NB4 (cell line): ENCODE measurements around the gene ZNF778.

Source experiments
- DNase-seq: peaks from one replicate; pipeline ENCODE4 v3.0.0; 2010; ENCODE audit warnings: low read depth
- H3K4me3 ChIP-seq: one replicate; pipeline ENCODE4 v1.5.1; 2011; ENCODE audit warnings: mild to moderate bottlenecking, low read depth, low read length, moderate library complexity
- CTCF ChIP-seq: IDR thresholded peaks from one replicate; pipeline ENCODE4 v1.5.1; 2012; ENCODE audit warnings: low read depth, low read length
- MAX ChIP-seq: IDR thresholded peaks from 2 replicates; pipeline ENCODE4 v1.6.1; 2011; ENCODE audit warnings: low read depth, low read length
- MYC ChIP-seq: IDR thresholded peaks from 2 replicates; pipeline ENCODE4 v1.6.1; 2011; ENCODE audit warnings: low read depth, low read length
- POLR2A ChIP-seq: IDR thresholded peaks from 2 replicates; pipeline ENCODE4 v1.6.1; 2011; ENCODE audit warnings: mild to moderate bottlenecking; ENCODE audit not compliant: insufficient read length; ENCODE audit errors: extremely low read depth

ZNF778 gene

GRCh38 chr16:89275837-89276720, 58.6 kb downstream of the ZNF778 start:
- H3K4me3 ChIP-seq = no peak overlapping the region
- no peak for DNase-seq
- TF ChIP-seq CTCF (no peak), MYC (no peak), POLR2A (no peak), MAX (no peak)

GRCh38 chr16:89277049-89277448, 59.5 kb downstream of the ZNF778 start:
- TF ChIP-seq MYC = no peak
- TF ChIP-seq POLR2A = no peak
- TF ChIP-seq MAX = no peak
- TF ChIP-seq CTCF = no peak
- H3K4me3 ChIP-seq = no peak overlapping the region

GRCh38 chr16:89277641-89278341, 60.3 kb downstream of the ZNF778 start:
- no peak for DNase-seq
- no peak overlapping the region for H3K4me3 ChIP-seq
- no peak for TF ChIP-seq MAX
- TF ChIP-seq CTCF = no peak
- TF ChIP-seq MYC = no peak
- no peak for TF ChIP-seq POLR2A

More at GRCh38 chr16:89277049-89277448, 59.5 kb downstream of the ZNF778 start:
- no peak for DNase-seq

GRCh38 chr16:89278441-89279240, 61.1 kb downstream of the ZNF778 start:
- DNase-seq = no peak
- H3K4me3 ChIP-seq = no peak overlapping the region
- TF ChIP-seq MYC (no peak), MAX (no peak), POLR2A (no peak), CTCF (no peak)

GRCh38 chr16:89279666-89280481, 62.4 kb downstream of the ZNF778 start:
- DNase-seq = no peak
- TF ChIP-seq POLR2A (no peak), CTCF (no peak), MAX (no peak), MYC (no peak)
- H3K4me3 ChIP-seq = no peak overlapping the region
